OCI-LY7 (cell line): Measurements from ENCODE around the gene TREML1. TPM values are rescaled to one million over a fixed set of nuclear protein-coding genes. Genes with fewer than 3 reads are reported as not detected.
"Not testable (repeated sequence)": the region's sequence is repeated elsewhere in the genome, so short reads cannot be mapped to it uniquely, and the experiment has no call there.

Experiments used
- BruUV-seq: library from RNA; stranded (reverse); fragments of 400-500 nt; replicated peaks from 2 replicates; lab custom pipeline; 2021; lab: Mats Ljungman, UMichigan
- CTCF ChIA-PET: fragments of 300-600 bp; sonication (Branson Sonifier 250); formaldehyde crosslinking; loops from one replicate; lab custom pipeline; 2022; ENCODE audit warnings: antibody characterized with exemption; ENCODE audit not compliant: unreplicated experiment; lab: Charles Lee
- POLR2A ChIA-PET: fragments of 300-600 bp; sonication (Branson Sonifier 250); formaldehyde crosslinking; loops from one replicate; lab custom pipeline; 2022; ENCODE audit warnings: antibody characterized with exemption; lab: Charles Lee
- DNase-seq: peaks from one replicate; pipeline ENCODE4 v3.0.0-alpha.2; 2015; ENCODE audit warnings: low spot score
- H2AFZ ChIP-seq: fragments of 200-600 bp; sonication (generic), shearing (Covaris generic); 2 replicates; pipeline ENCODE4 v1.6.1; 2014; ENCODE audit warnings: mild to moderate bottlenecking, antibody characterized with exemption, low read length, moderate library complexity
- H3K27ac ChIP-seq: fragments of 200-600 bp; sonication (generic); 2 replicates; pipeline ENCODE4 v1.5.1; 2014; ENCODE audit warnings: mixed run types, low read depth, mild to moderate bottlenecking, moderate library complexity, low read length, inconsistent platforms; ENCODE audit not compliant: poor library complexity, severe bottlenecking
- H3K36me3 ChIP-seq: fragments of 200-600 bp; sonication (generic); 2 replicates; pipeline ENCODE4 v1.6.1; 2014; ENCODE audit warnings: mild to moderate bottlenecking, antibody characterized with exemption, low read length, moderate library complexity, mixed read lengths; ENCODE audit not compliant: insufficient read depth
- H3K4me1 ChIP-seq: fragments of 200-600 bp; sonication (generic); 2 replicates; pipeline ENCODE4 v1.5.1; 2014; ENCODE audit warnings: mild to moderate bottlenecking, low read length; ENCODE audit not compliant: insufficient read depth, poor library complexity, severe bottlenecking
- H3K4me2 ChIP-seq: fragments of 200-600 bp; sonication (generic); 2 replicates; pipeline ENCODE4 v1.6.1; 2014; ENCODE audit warnings: mild to moderate bottlenecking, low read length
- H3K4me3 ChIP-seq: fragments of 200-600 bp; sonication (generic); 2 replicates; pipeline ENCODE4 v1.5.1; 2014; ENCODE audit warnings: mild to moderate bottlenecking, low read depth, low read length; ENCODE audit not compliant: poor library complexity, severe bottlenecking
- H3K79me2 ChIP-seq: fragments of 200-600 bp; sonication (generic); 2 replicates; pipeline ENCODE4 v1.6.1; 2016; ENCODE audit warnings: low read depth, mild to moderate bottlenecking, low read length, moderate library complexity, mixed read lengths; ENCODE audit not compliant: insufficient read depth
- H3K9me2 ChIP-seq: fragments of 200-600 bp; sonication (generic); 2 replicates; pipeline ENCODE4 v1.6.1; 2016; ENCODE audit warnings: mild to moderate bottlenecking, low read length, mixed read lengths; ENCODE audit not compliant: insufficient read depth
- H3K9me3 ChIP-seq: fragments of 200-600 bp; sonication (generic); 2 replicates; pipeline ENCODE4 v1.6.1; 2014; ENCODE audit warnings: mild to moderate bottlenecking, mixed run types, low read length, mixed read lengths
- H4K20me1 ChIP-seq: fragments of 200-600 bp; sonication (generic); 2 replicates; pipeline ENCODE4 v1.6.1; 2014; ENCODE audit warnings: mild to moderate bottlenecking, antibody characterized with exemption, low read length, moderate library complexity, mixed read lengths; ENCODE audit not compliant: insufficient read depth
- EZH2phosphoT487 ChIP-seq: fragments of 200-600 bp; sonication (generic); IDR thresholded peaks from 2 replicates; pipeline ENCODE4 v1.6.1; 2018; ENCODE audit warnings: low read depth, borderline replicate concordance, mild to moderate bottlenecking, mixed run types, antibody characterized with exemption, low read length, moderate library complexity, mixed read lengths
- intact Hi-C: fragments of 100-400 bp; cut with micrococcal nuclease; formaldehyde crosslinking; loops from one replicate; pipeline ENCODE4 v1.10.0; 2022; ENCODE audit not compliant: unreplicated experiment
- total RNA-seq, 2 experiments: library from RNA; depleted of rRNA in 1 of 2; stranded (reverse); fragments of >200 nt in 1 of 2; shearing (Covaris generic) in 1 of 2; gene quantifications; 2 replicates each; pipeline ENCODE4 v1.2.3, GENCODE V29; 2014 to 2022
- TF ChIP-seq, protein P1 (sequence below): fragments of 200-600 bp; sonication (generic); conservative IDR thresholded peaks from 2 replicates; pipeline ENCODE4 v1.5.1; 2014; ENCODE audit warnings: mild to moderate bottlenecking, antibody characterized with exemption, low read length, moderate library complexity, mixed read lengths

Gene TREML1
- total RNA-seq, 2 experiments from 2014 or later = not detected

DNA sequence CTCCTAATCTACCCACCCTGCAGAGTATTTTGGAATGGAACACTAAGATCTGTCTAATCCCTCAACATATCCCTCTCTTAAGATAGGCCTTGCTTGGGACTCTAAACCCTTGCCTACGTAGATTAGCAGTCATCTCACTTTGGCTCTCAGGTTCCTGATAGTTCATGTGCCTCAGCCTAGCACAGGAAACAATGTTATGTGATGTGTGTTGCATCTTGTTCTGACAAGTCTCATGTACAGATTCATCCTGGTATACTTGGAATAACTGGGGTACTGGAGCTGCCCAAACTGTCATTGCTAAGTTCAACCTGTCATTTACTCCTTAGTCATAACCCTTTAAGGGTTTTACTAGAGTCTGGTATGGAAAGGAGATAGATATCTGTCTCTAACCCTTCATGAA is 34.1 kb downstream of the TREML1 start:
- Histone ChIP-seq H3K4me1 (no peaks in the 10 kb centered on the region), H3K4me2 (no peak overlapping the region), H3K36me3 (peaks cover 15% of the 10 kb centered on the region; the same call in 1 of the 2 replicates), H3K27ac (no peak overlapping the region), H3K4me3 (no peak overlapping the region), H3K79me2 (no peaks in the 10 kb centered on the region), H4K20me1 (no peaks in the 10 kb centered on the region), H2AFZ (no peak overlapping the region), H3K9me3 (no peaks in the 10 kb centered on the region), H3K9me2 (no peaks in the 10 kb centered on the region)
- BruUV-seq = no TSS peak
- intact Hi-C loops = no loop called here
- ChIA-PET POLR2A (no interaction called here), CTCF (no interaction called here)
- TF ChIP-seq, protein P1, sequence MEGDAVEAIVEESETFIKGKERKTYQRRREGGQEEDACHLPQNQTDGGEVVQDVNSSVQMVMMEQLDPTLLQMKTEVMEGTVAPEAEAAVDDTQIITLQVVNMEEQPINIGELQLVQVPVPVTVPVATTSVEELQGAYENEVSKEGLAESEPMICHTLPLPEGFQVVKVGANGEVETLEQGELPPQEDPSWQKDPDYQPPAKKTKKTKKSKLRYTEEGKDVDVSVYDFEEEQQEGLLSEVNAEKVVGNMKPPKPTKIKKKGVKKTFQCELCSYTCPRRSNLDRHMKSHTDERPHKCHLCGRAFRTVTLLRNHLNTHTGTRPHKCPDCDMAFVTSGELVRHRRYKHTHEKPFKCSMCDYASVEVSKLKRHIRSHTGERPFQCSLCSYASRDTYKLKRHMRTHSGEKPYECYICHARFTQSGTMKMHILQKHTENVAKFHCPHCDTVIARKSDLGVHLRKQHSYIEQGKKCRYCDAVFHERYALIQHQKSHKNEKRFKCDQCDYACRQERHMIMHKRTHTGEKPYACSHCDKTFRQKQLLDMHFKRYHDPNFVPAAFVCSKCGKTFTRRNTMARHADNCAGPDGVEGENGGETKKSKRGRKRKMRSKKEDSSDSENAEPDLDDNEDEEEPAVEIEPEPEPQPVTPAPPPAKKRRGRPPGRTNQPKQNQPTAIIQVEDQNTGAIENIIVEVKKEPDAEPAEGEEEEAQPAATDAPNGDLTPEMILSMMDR = no peak
- TF ChIP-seq EZH2phosphoT487 = no peak
- no peak for DNase-seq

DNA sequence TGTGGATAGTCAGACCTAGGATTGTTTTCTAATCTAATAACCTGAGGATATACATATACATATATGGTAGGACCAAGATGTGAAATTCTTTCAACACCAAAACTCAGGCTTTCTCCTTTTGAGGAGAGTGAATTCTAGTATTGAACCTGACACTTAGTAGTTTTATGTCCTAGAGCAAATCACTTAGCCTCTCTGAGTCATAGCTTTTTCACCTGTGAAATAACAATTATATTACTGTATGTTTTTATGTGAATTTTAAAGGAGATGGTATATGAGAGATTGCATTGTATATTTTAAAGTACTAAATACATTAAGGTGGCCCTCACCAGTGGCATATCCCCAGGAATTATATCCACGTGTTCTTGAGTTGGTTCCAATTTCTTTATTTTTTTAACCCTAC is 34.6 kb downstream of the TREML1 start:
- TF ChIP-seq, protein P1 = no peak
- TF ChIP-seq EZH2phosphoT487 = no peak
- no peak overlapping the region for H3K4me2 ChIP-seq
- BruUV-seq = no TSS peak
- peaks cover 13% of the 10 kb centered on the region; the same call in 1 of the 2 replicates for H3K36me3 ChIP-seq
- H3K9me2 ChIP-seq = no peaks in the 10 kb centered on the region
- DNase-seq = no peak
- intact Hi-C loops = no loop called here
- no peaks in the 10 kb centered on the region for H4K20me1 ChIP-seq
- H2AFZ ChIP-seq = no peak overlapping the region
- no peaks in the 10 kb centered on the region for H3K79me2 ChIP-seq
- no peak overlapping the region for H3K27ac ChIP-seq
- H3K4me3 ChIP-seq = no peak overlapping the region
- no peaks in the 10 kb centered on the region for H3K9me3 ChIP-seq
- ChIA-PET POLR2A (no interaction called here), CTCF (no interaction called here)
- H3K4me1 ChIP-seq = no peaks in the 10 kb centered on the region

DNA sequence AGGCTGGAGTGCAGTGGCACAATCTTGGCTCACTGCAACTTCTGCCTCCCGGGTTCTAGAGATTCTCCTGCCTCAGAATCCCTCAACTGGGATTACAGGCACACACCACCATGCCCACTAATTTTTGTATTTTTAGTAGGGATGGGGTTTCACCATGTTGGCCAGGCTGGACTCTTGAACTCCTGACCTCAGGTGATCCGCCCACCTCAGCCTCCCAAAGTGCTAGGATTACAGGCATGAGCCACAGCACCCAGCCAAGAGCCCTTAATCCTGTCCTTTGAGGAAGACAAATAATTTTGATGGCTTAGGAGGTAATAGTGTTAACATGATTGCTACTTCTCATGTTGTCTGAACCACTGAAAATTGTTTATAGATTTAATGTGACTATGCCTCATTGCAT is 39.1 kb downstream of the TREML1 start:
- CTCF ChIA-PET, H3K4me1 ChIP-seq, H3K79me2 ChIP-seq, H3K9me2 ChIP-seq, DNase-seq, H3K27ac ChIP-seq, POLR2A ChIA-PET, H3K4me3 ChIP-seq, intact Hi-C loops, H3K4me2 ChIP-seq, H3K36me3 ChIP-seq, BruUV-seq, H4K20me1 ChIP-seq, H2AFZ ChIP-seq, H3K9me3 ChIP-seq: not testable (repeated sequence)
